LNCaP clone FGC (cell line): ENCODE data around the gene SPACA6.

Source experiments
- DNase-seq: peaks from one replicate; pipeline ENCODE4 v3.0.0-alpha.2; 2011; ENCODE audit warnings: low read depth
- H3K4me3 ChIP-seq: 2 replicates; pipeline ENCODE4 v1.5.1; 2011; ENCODE audit warnings: mild to moderate bottlenecking, low read depth, low read length, control low read depth
- CTCF ChIP-seq: IDR thresholded peaks from 2 replicates; pipeline ENCODE4 v1.5.1; 2012; ENCODE audit warnings: mild to moderate bottlenecking; ENCODE audit not compliant: control insufficient read depth, insufficient read depth; ENCODE audit errors: extremely low read depth

The SPACA6 gene

GRCh38 chr19:51693819-51694218 is 689 bp downstream of the SPACA6 start:
- no peak for DNase-seq
- no peak overlapping the region for H3K4me3 ChIP-seq
- TF ChIP-seq CTCF: no peak

GRCh38 chr19:51694318-51695085 is 1.4 kb downstream of the SPACA6 start:
- DNase-seq: no peak
- no peak for TF ChIP-seq CTCF
- H3K4me3 ChIP-seq: no peak overlapping the region

GRCh38 chr19:51695088-51695487 is 2.0 kb downstream of the SPACA6 start:
- no peak overlapping the region for H3K4me3 ChIP-seq
- TF ChIP-seq CTCF: no peak
- DNase-seq: no peak

DNA sequence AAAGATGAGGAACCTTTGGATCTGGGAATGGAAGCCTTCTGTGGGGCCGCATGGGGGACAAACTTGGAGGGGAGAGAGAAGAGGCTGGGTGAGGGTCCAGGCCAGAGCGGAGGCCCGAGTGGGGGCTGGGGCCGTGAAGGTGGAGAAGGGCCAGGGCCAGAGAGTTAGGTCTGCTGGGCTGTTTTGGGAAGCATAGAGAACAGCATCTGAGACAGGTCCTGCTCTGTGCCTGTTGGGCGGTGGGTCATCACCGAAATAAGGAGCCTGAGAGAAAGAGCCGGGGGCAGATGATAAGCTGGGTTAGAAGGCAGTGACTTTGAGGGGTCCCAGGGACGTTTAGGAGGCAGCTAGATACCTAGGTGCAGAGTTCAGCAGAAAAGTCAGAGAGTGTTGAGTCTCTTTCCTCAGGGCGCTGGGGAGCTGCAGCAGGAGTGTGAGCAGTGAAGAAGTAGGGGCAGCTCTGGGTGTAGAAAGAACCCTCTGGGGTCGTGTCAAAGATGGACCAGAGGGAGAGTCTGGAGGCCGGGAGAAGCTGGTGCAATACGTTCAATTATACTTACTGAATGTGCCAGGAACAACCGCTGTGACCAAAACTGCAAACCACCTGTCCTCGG is 2.7 kb downstream of the SPACA6 start:
- H3K4me3 ChIP-seq: no peak overlapping the region

GRCh38 chr19:51696606-51697005 is 3.5 kb downstream of the SPACA6 start:
- TF ChIP-seq CTCF: no peak
- DNase-seq: no peak
- H3K4me3 ChIP-seq: no peak overlapping the region

More for the DNA sequence above, 2.7 kb downstream of the SPACA6 start:
- no peak for DNase-seq
- TF ChIP-seq CTCF: no peak

DNA sequence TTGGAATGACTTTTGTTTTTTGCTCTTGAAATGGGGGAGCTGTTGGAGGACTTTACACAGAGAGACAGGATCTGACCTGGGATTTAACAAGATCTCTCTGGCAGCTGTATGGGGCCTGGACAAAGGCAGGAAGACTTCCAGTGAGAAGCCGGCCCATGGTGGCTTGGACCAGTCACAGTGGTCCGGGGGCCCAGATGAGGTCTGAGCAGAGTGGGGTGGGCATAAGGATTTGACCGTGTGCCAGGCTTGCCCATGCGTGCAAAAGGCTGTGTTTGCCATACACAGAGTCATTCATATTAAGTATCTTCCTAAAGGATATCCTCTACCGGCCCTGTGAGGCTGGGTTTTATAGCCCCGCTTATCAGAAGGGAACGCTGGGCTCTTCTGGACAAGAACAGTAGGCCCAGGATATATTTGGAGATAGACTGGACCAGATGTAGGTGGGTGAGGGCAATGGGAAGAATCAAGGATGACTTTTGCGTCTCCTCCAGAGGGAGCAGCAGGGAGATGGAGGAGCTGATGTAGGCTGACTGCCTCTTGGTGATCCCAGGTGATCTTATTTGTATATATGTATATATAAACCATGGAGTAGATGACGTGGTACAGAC is 4.1 kb downstream of the SPACA6 start:
- no peak for DNase-seq
- no peak overlapping the region for H3K4me3 ChIP-seq
- TF ChIP-seq CTCF: no peak
